HEK293 (cell line): Measurements from ENCODE around the gene MLN.

ENCODE experiments used
- CTCF ChIA-PET: fragments of 350-600 bp; formaldehyde crosslinking; extraction: SDS; loops from one replicate; lab custom pipeline; 2021; ENCODE audit warnings: antibody characterized with exemption; lab: Yijun Ruan, JAX
- POLR2A ChIA-PET: fragments of 300-600 bp; formaldehyde crosslinking; extraction: SDS; loops from one replicate; lab custom pipeline; 2020; ENCODE audit warnings: antibody characterized with exemption, inconsistent platforms; lab: Yijun Ruan, JAX
- H3K27ac ChIP-seq: fragments of 200-500 bp; sonication (Bioruptor generic); 2 replicates; pipeline ENCODE4 v1.5.1; 2014; ENCODE audit warnings: low read depth, low read length, control low read depth, inconsistent platforms; ENCODE audit errors: extremely low read depth
- H3K36me3 ChIP-seq, 2 experiments: fragments of 200-500 bp in 1 of 2; sonication (Bioruptor generic) in 1 of 2; 1 replicate in 1 of 2; 2 replicates in 1 of 2; pipeline ENCODE4 v1.5.1; 2014 to 2017; ENCODE audit warnings: inconsistent platforms in 2 of 2, low read length in 2 of 2; ENCODE audit not compliant: control insufficient read depth in 2 of 2, insufficient read depth in 1 of 2
- H3K4me1 ChIP-seq: fragments of 200-500 bp; sonication (Bioruptor generic); 2 replicates; pipeline ENCODE4 v1.5.1; 2014; ENCODE audit warnings: mild to moderate bottlenecking, low read length, inconsistent platforms; ENCODE audit not compliant: control insufficient read depth, insufficient read depth
- H3K4me3 ChIP-seq: 2 replicates; pipeline ENCODE4 v1.5.1; 2011; ENCODE audit warnings: low read depth, mild to moderate bottlenecking, control low read depth, low read length, moderate library complexity
- H3K9me3 ChIP-seq: fragments of 200-500 bp; sonication (Bioruptor generic); 2 replicates; pipeline ENCODE4 v1.5.1; 2014; ENCODE audit warnings: low read depth, low read length, inconsistent platforms; ENCODE audit not compliant: control insufficient read depth, insufficient read depth
- BCL11A ChIP-seq: fragments of 450-650 bp; formaldehyde crosslinking; IDR thresholded peaks from 2 replicates; pipeline ENCODE4 v1.5.1; 2016; ENCODE audit warnings: low read depth, missing biosample characterization, missing genetic modification characterization
- FEZF1 ChIP-seq: fragments of 450-650 bp; formaldehyde crosslinking; IDR thresholded peaks from 2 replicates; pipeline ENCODE4 v1.5.1; 2016; ENCODE audit warnings: missing biosample characterization, missing genetic modification characterization
- MZF1 ChIP-seq: fragments of 450-650 bp; formaldehyde crosslinking; IDR thresholded peaks from 2 replicates; pipeline ENCODE4 v1.5.1; 2017; ENCODE audit warnings: missing biosample characterization, missing genetic modification characterization, borderline replicate concordance
- SALL2 ChIP-seq: fragments of 450-650 bp; formaldehyde crosslinking; IDR thresholded peaks from 2 replicates; pipeline ENCODE4 v1.5.0; 2017; ENCODE audit warnings: missing biosample characterization, mild to moderate bottlenecking, missing genetic modification characterization, borderline replicate concordance
- ZBTB11 ChIP-seq: fragments of 450-650 bp; formaldehyde crosslinking; conservative IDR thresholded peaks from 2 replicates; pipeline ENCODE4 v1.5.1; 2016; ENCODE audit warnings: low read depth, missing biosample characterization, missing genetic modification characterization
- ZNF114 ChIP-seq: fragments of 450-650 bp; formaldehyde crosslinking; IDR thresholded peaks from 2 replicates; pipeline ENCODE4 v1.5.0; 2017; ENCODE audit warnings: missing biosample characterization, missing genetic modification characterization
- ZNF133 ChIP-seq: fragments of 450-650 bp; formaldehyde crosslinking; IDR thresholded peaks from 2 replicates; pipeline ENCODE4 v1.5.1; 2016; ENCODE audit warnings: missing biosample characterization, missing genetic modification characterization
- ZNF174 ChIP-seq: fragments of 450-650 bp; formaldehyde crosslinking; IDR thresholded peaks from 2 replicates; pipeline ENCODE4 v1.5.0; 2017; ENCODE audit warnings: missing biosample characterization, mild to moderate bottlenecking, missing genetic modification characterization
- ZNF239 ChIP-seq: fragments of 450-650 bp; formaldehyde crosslinking; IDR thresholded peaks from 2 replicates; pipeline ENCODE4 v1.5.1; 2016; ENCODE audit warnings: missing biosample characterization, missing genetic modification characterization
- ZNF26 ChIP-seq: fragments of 450-650 bp; formaldehyde crosslinking; IDR thresholded peaks from 2 replicates; pipeline ENCODE4 v1.5.1; 2016; ENCODE audit warnings: missing biosample characterization, missing genetic modification characterization
- ZNF354C ChIP-seq: fragments of 450-650 bp; formaldehyde crosslinking; IDR thresholded peaks from 2 replicates; pipeline ENCODE4 v1.5.1; 2016; ENCODE audit warnings: missing biosample characterization, missing genetic modification characterization, low read depth, borderline replicate concordance
- ZNF37A ChIP-seq: fragments of 450-650 bp; IDR thresholded peaks from 2 replicates; pipeline ENCODE4 v1.5.1; 2018; ENCODE audit warnings: missing biosample characterization, missing genetic modification characterization
- ZNF426 ChIP-seq: fragments of 450-650 bp; formaldehyde crosslinking; IDR thresholded peaks from 2 replicates; pipeline ENCODE4 v1.5.1; 2017; ENCODE audit warnings: missing biosample characterization, missing genetic modification characterization, mild to moderate bottlenecking, inconsistent platforms, moderate library complexity
- ZNF433 ChIP-seq: fragments of 450-650 bp; formaldehyde crosslinking; IDR thresholded peaks from 2 replicates; pipeline ENCODE4 v1.5.1; 2016; ENCODE audit warnings: missing biosample characterization, missing genetic modification characterization, low read depth
- ZNF501 ChIP-seq: fragments of 450-650 bp; formaldehyde crosslinking; IDR thresholded peaks from 2 replicates; pipeline ENCODE4 v1.5.1; 2016; ENCODE audit warnings: missing biosample characterization, missing genetic modification characterization
- ZNF521 ChIP-seq: fragments of 450-650 bp; formaldehyde crosslinking; IDR thresholded peaks from 2 replicates; pipeline ENCODE4 v1.5.1; 2017; ENCODE audit warnings: missing biosample characterization, mild to moderate bottlenecking, missing genetic modification characterization
- ZNF560 ChIP-seq: fragments of 450-650 bp; formaldehyde crosslinking; IDR thresholded peaks from 2 replicates; pipeline ENCODE4 v1.5.1; 2017; ENCODE audit warnings: missing biosample characterization, missing genetic modification characterization, borderline replicate concordance
- ZNF585B ChIP-seq: fragments of 450-650 bp; formaldehyde crosslinking; IDR thresholded peaks from 2 replicates; pipeline ENCODE4 v1.5.1; 2016; ENCODE audit warnings: missing biosample characterization, missing genetic modification characterization
- ZNF596 ChIP-seq: fragments of 450-650 bp; IDR thresholded peaks from 2 replicates; pipeline ENCODE4 v1.5.0; 2018; ENCODE audit warnings: missing biosample characterization, mild to moderate bottlenecking, missing genetic modification characterization, moderate library complexity
- ZNF600 ChIP-seq: fragments of 450-650 bp; formaldehyde crosslinking; IDR thresholded peaks from 2 replicates; pipeline ENCODE4 v1.5.1; 2016; ENCODE audit warnings: missing biosample characterization, missing genetic modification characterization
- ZNF624 ChIP-seq: fragments of 450-650 bp; formaldehyde crosslinking; IDR thresholded peaks from 2 replicates; pipeline ENCODE4 v1.5.1; 2017; ENCODE audit warnings: missing biosample characterization, missing genetic modification characterization

MLN gene

GRCh38 chr6:33786736-33787135 is 17.1 kb downstream of the MLN start (continued):
- TF ChIP-seq ZBTB11 (tag by site-specific recombination): no peak

GRCh38 chr6:33785778-33786177 is 18.0 kb downstream of the MLN start:
- CTCF ChIA-PET: interaction anchor here (2.1 to 3.3 kb wide), 2 partner anchors 14 to 18 kb away, joined by 5 to 24 read pairs; no protein-coding TSS in a partner anchor
- POLR2A ChIA-PET: interaction anchor here (1.2 kb wide), 1 partner anchor 89 kb away, joined by 3 read pairs; no protein-coding TSS in a partner anchor
- no peak overlapping the region for H3K27ac ChIP-seq
- H3K4me3 ChIP-seq: no peak overlapping the region
- TF ChIP-seq ZNF133 (tag by site-specific recombination) (no peak), ZNF239 (tag by site-specific recombination) (no peak), BCL11A (tag by site-specific recombination) (no peak), ZNF600 (tag by site-specific recombination) (no peak), ZNF624 (tag by site-specific recombination) (no peak), ZNF37A (tag by site-specific recombination) (no peak), ZNF501 (no peak), ZNF433 (tag by site-specific recombination) (no peak), SALL2 (tag by site-specific recombination) (no peak), MZF1 (tag by site-specific recombination) (no peak), ZNF426 (no peak)
- H3K4me1 ChIP-seq: peaks cover 9% of the 10 kb centered on the region
- peaks cover 0 to 57% of the 10 kb centered on the region in 2 experiments; a peak in 1 of 3 replicates for H3K36me3 ChIP-seq
- H3K9me3 ChIP-seq: no peaks in the 10 kb centered on the region

GRCh38 chr6:33784787-33785186 is 19.0 kb downstream of the MLN start:
- H3K4me1 ChIP-seq: peaks cover 9% of the 10 kb centered on the region
- H3K27ac ChIP-seq: no peak overlapping the region
- POLR2A ChIA-PET: no interaction called here
- CTCF ChIA-PET: interaction anchor here (1.4 to 2.1 kb wide), 2 partner anchors 14 to 17 kb away, joined by 5 read pairs; no protein-coding TSS in a partner anchor
- H3K4me3 ChIP-seq: no peak overlapping the region
- peaks cover 0 to 67% of the 10 kb centered on the region in 2 experiments; a peak in 2 of 3 replicates for H3K36me3 ChIP-seq
- no peaks in the 10 kb centered on the region for H3K9me3 ChIP-seq
- TF ChIP-seq ZNF114 (tag by site-specific recombination) (no peak), ZNF596 (tag by site-specific recombination) (no peak), ZNF521 (no peak), ZNF354C (tag by site-specific recombination) (no peak), FEZF1 (tag by site-specific recombination) (no peak), ZNF26 (no peak), ZNF560 (tag by site-specific recombination) (no peak), ZNF174 (tag by site-specific recombination) (no peak), ZNF585B (no peak)
